ENCODE data around the gene GULP1. TPM values are rescaled to one million over a fixed set of nuclear protein-coding genes. Genes with fewer than 3 reads are reported as not detected.

The GULP1 gene
- total and polyA plus RNA-seq, 4 donors, result 25.3 to 78.2 (median 48.2) TPM

- Histone ChIP-seq H3K27ac (ENCODE audit: low read depth, low read length) (no peak overlapping the region), H3K27me3 (ENCODE audit: control insufficient read depth, insufficient read depth, low read length) (no peaks in the 10 kb centered on the region), H3K9me3 (ENCODE audit: control insufficient read depth, insufficient read depth, low read length) (peaks cover 1% of the 10 kb centered on the region), H3K4me1 (ENCODE audit: control insufficient read depth, insufficient read depth, low read length) (no peaks in the 10 kb centered on the region), H3K36me3 (ENCODE audit: control insufficient read depth, insufficient read depth, low read length) (no peaks in the 10 kb centered on the region), H3K4me3 (ENCODE audit: low read depth, low read length) (no peak overlapping the region)
- DNase-seq (ENCODE audit: low read depth in 4 of 6, low spot score in 6 of 6), result no peak
- no CpG with 5 or more reads among the region's 2 CpGs for WGBS (ENCODE audit: insufficient coverage)
Observed at GRCh38 chr2:188607501-188607900, 315.8 kb downstream of the GULP1 start.

DNA sequence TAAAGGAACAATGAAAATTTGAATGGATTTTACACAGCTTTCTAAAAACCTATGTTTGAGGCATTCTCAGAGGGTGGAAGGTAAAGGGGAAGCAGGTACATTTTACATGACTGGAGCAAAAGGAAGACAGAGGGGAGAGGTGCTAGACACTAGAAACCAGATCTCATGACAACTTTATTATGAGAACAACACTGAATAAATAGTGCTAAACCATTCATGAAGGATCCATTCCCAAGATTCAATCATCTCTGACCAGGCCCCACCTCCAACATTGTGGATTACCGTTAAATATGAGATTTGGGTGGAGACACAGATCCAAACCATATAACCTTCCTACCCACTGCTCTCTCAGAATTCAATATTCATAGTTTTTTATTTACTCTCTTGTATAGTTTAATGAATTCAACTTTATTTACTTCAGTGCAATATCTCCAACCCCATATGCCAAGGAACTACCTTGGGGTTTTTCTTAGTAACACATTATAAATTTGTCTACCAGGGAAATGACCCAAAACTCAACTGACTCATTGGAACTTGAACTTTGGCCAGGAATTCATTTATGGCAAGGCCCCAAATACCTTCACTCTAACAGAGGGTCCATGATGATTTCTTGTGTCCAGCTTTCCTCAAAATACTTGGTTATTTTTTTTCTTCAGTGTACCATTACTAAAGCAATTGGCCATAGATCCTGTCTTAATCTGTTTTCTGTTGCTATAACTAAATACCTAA lies 317.8 kb downstream of the GULP1 start:
- Histone ChIP-seq H3K4me1 (ENCODE audit: control insufficient read depth, insufficient read depth, low read length) (no peaks in the 10 kb centered on the region), H3K9me3 (ENCODE audit: control insufficient read depth, insufficient read depth, low read length) (peaks cover 1% of the 10 kb centered on the region), H3K27ac (ENCODE audit: low read depth, low read length) (no peak overlapping the region), H3K36me3 (ENCODE audit: control insufficient read depth, insufficient read depth, low read length) (no peaks in the 10 kb centered on the region), H3K27me3 (ENCODE audit: control insufficient read depth, insufficient read depth, low read length) (no peaks in the 10 kb centered on the region), H3K4me3 (ENCODE audit: low read depth, low read length) (no peak overlapping the region)
- no peak for DNase-seq (ENCODE audit: low read depth in 4 of 6, low spot score in 6 of 6)
- WGBS (ENCODE audit: insufficient coverage), result no CpG with 5 or more reads among the region's 1 CpG

GRCh38 chr2:188610050-188610444 lies 318.4 kb downstream of the GULP1 start:
- H3K4me1 ChIP-seq (ENCODE audit: control insufficient read depth, insufficient read depth, low read length), result no peaks in the 10 kb centered on the region
- no peak overlapping the region for H3K4me3 ChIP-seq (ENCODE audit: low read depth, low read length)
- H3K27me3 ChIP-seq (ENCODE audit: control insufficient read depth, insufficient read depth, low read length), result no peaks in the 10 kb centered on the region
- no peak overlapping the region for H3K27ac ChIP-seq (ENCODE audit: low read depth, low read length)
- 92% methylated on average over 2 of the region's 2 CpGs for WGBS (ENCODE audit: insufficient coverage)
- H3K36me3 ChIP-seq (ENCODE audit: control insufficient read depth, insufficient read depth, low read length), result no peaks in the 10 kb centered on the region
- no peak for DNase-seq (ENCODE audit: low read depth in 4 of 6, low spot score in 6 of 6)
- H3K9me3 ChIP-seq (ENCODE audit: control insufficient read depth, insufficient read depth, low read length), result peaks cover 1% of the 10 kb centered on the region

DNA sequence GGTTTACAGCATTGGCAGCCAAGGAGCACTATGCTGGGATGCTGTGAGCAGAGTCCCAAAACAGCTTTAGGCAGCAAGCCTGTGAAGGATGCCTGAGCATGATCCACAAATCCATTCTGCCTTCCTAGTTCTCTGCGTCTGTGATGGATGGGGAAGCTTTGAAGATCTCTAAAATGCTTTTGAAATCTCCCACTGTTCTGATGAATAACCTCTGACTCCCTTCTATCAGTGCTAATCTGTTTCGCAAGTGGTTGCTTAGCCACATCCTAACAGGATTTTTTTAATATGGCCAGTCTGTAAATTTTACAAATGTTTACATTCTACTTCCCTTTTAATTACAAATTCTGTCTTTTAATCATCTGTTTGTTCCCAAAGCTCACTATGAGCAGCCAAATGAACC lies 319.2 kb downstream of the GULP1 start:
- DNase-seq (ENCODE audit: low read depth in 4 of 6, low spot score in 6 of 6), result no peak
- no CpG with 5 or more reads among the region's 2 CpGs for WGBS (ENCODE audit: insufficient coverage)
- Histone ChIP-seq H3K36me3 (ENCODE audit: control insufficient read depth, insufficient read depth, low read length) (no peaks in the 10 kb centered on the region), H3K27me3 (ENCODE audit: control insufficient read depth, insufficient read depth, low read length) (no peaks in the 10 kb centered on the region), H3K4me1 (ENCODE audit: control insufficient read depth, insufficient read depth, low read length) (no peaks in the 10 kb centered on the region), H3K4me3 (ENCODE audit: low read depth, low read length) (no peak overlapping the region), H3K9me3 (ENCODE audit: control insufficient read depth, insufficient read depth, low read length) (peaks cover 1% of the 10 kb centered on the region), H3K27ac (ENCODE audit: low read depth, low read length) (no peak overlapping the region)

DNA sequence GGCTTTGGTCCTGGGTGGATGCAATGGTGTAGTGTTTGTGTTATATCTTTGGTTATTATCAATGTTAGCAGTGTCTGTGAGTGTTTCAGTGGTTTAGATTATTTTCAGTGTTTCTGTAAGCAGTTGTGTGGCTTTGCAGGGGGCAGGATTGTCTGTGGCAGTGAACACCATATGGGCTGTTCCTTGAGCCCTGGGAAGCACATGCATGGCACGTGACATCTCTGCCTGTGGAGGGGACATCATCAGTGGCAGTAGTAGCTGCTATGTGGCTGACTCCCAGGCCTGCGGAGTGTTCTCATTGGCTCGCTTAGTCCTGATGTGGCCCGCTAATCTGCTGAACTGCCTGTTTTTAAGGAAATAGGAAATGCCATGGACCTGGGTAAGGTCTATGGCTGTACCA lies 327.5 kb downstream of the GULP1 start:
- no peaks in the 10 kb centered on the region for H3K9me3 ChIP-seq (ENCODE audit: control insufficient read depth, insufficient read depth, low read length)
- 97% methylated on average over 4 of the region's 4 CpGs for WGBS (ENCODE audit: insufficient coverage)

GRCh38 chr2:188620916-188621315 lies 329.2 kb downstream of the GULP1 start:
- no peak for DNase-seq (ENCODE audit: low read depth in 4 of 6, low spot score in 6 of 6)
- 100% methylated on average over 1 of the region's 3 CpGs for WGBS (ENCODE audit: insufficient coverage)
- Histone ChIP-seq H3K4me1 (ENCODE audit: control insufficient read depth, insufficient read depth, low read length) (no peaks in the 10 kb centered on the region), H3K4me3 (ENCODE audit: low read depth, low read length) (no peak overlapping the region), H3K9me3 (ENCODE audit: control insufficient read depth, insufficient read depth, low read length) (no peaks in the 10 kb centered on the region), H3K36me3 (ENCODE audit: control insufficient read depth, insufficient read depth, low read length) (no peaks in the 10 kb centered on the region), H3K27me3 (ENCODE audit: control insufficient read depth, insufficient read depth, low read length) (no peaks in the 10 kb centered on the region), H3K27ac (ENCODE audit: low read depth, low read length) (no peak overlapping the region)

More for the DNA sequence above, 327.5 kb downstream of the GULP1 start:
- Histone ChIP-seq H3K36me3 (ENCODE audit: control insufficient read depth, insufficient read depth, low read length) (no peaks in the 10 kb centered on the region), H3K4me3 (ENCODE audit: low read depth, low read length) (no peak overlapping the region), H3K27ac (ENCODE audit: low read depth, low read length) (no peak overlapping the region), H3K27me3 (ENCODE audit: control insufficient read depth, insufficient read depth, low read length) (no peaks in the 10 kb centered on the region), H3K4me1 (ENCODE audit: control insufficient read depth, insufficient read depth, low read length) (no peaks in the 10 kb centered on the region)
- DNase-seq (ENCODE audit: low read depth in 4 of 6, low spot score in 6 of 6), result no peak

DNA sequence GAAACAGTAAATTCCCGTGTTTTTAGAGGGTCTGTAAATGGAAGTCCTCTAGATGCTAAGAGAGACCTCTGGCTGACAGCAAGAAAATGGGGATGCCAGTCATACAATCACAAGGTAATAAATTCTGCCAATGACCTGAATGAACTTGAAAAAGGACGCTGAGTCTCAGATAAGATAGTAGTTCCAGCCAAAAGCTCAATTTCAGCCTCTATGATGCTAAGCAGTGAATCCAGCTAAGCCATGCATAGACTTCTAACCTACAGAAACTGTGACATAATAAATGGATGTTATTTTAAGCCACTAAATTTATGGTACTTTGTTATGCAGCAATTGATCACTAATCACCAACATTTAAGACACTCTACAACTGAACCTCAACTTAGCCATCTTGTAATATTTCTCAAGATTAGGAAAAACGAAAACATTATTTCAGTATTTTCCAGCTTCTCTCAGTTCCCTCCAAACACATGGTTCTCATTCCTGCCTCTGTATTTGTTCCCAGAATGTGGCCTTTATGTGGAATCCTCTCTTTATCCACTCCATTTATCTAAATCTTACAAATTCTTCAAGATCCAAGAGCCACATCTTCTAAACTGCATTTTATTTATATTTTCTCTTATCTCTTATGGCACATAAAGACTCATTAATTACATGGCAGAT lies 331.1 kb downstream of the GULP1 start:
- WGBS (ENCODE audit: insufficient coverage), result 83% methylated on average over 1 of the region's 3 CpGs
- no peaks in the 10 kb centered on the region for H3K36me3 ChIP-seq (ENCODE audit: control insufficient read depth, insufficient read depth, low read length)
- H3K27ac ChIP-seq (ENCODE audit: low read depth, low read length), result no peak overlapping the region
- no peak for DNase-seq (ENCODE audit: low read depth in 4 of 6, low spot score in 6 of 6)
- no peaks in the 10 kb centered on the region for H3K27me3 ChIP-seq (ENCODE audit: control insufficient read depth, insufficient read depth, low read length)
- H3K4me1 ChIP-seq (ENCODE audit: control insufficient read depth, insufficient read depth, low read length), result no peaks in the 10 kb centered on the region
- no peaks in the 10 kb centered on the region for H3K9me3 ChIP-seq (ENCODE audit: control insufficient read depth, insufficient read depth, low read length)
- no peak overlapping the region for H3K4me3 ChIP-seq (ENCODE audit: low read depth, low read length)

GRCh38 chr2:188623995-188624643 lies 332.4 kb downstream of the GULP1 start:
- Histone ChIP-seq H3K4me1 (ENCODE audit: control insufficient read depth, insufficient read depth, low read length) (no peaks in the 10 kb centered on the region), H3K4me3 (ENCODE audit: low read depth, low read length) (no peak overlapping the region), H3K9me3 (ENCODE audit: control insufficient read depth, insufficient read depth, low read length) (no peaks in the 10 kb centered on the region), H3K27ac (ENCODE audit: low read depth, low read length) (peak overlapping the region; percentile 50), H3K36me3 (ENCODE audit: control insufficient read depth, insufficient read depth, low read length) (no peaks in the 10 kb centered on the region), H3K27me3 (ENCODE audit: control insufficient read depth, insufficient read depth, low read length) (no peaks in the 10 kb centered on the region)
- WGBS (ENCODE audit: insufficient coverage), result no CpG with 5 or more reads among the region's 4 CpGs
- DNase-seq (ENCODE audit: low read depth in 4 of 6, low spot score in 6 of 6), result peak in 1 of 6 donors; percentile 28

GRCh38 chr2:188627471-188627870 lies 335.8 kb downstream of the GULP1 start:
- H3K27ac ChIP-seq (ENCODE audit: low read depth, low read length), result no peak overlapping the region
- DNase-seq (ENCODE audit: low read depth in 4 of 6, low spot score in 6 of 6), result no peak
- no peaks in the 10 kb centered on the region for H3K27me3 ChIP-seq (ENCODE audit: control insufficient read depth, insufficient read depth, low read length)
- no peaks in the 10 kb centered on the region for H3K36me3 ChIP-seq (ENCODE audit: control insufficient read depth, insufficient read depth, low read length)
- no peak overlapping the region for H3K4me3 ChIP-seq (ENCODE audit: low read depth, low read length)
- peaks cover 2% of the 10 kb centered on the region for H3K4me1 ChIP-seq (ENCODE audit: control insufficient read depth, insufficient read depth, low read length)
- H3K9me3 ChIP-seq (ENCODE audit: control insufficient read depth, insufficient read depth, low read length), result no peaks in the 10 kb centered on the region
- WGBS (ENCODE audit: insufficient coverage), result no CpG with 5 or more reads among the region's 3 CpGs

Measured in spinal cord (tissue), 10 donors.